GM23338 (cell line): ENCODE results near the gene SAC3D1. TPM values are rescaled to one million over a fixed set of nuclear protein-coding genes. Genes with fewer than 3 reads are reported as not detected.
A peak's percentile ranks its signal among the peaks of the same experiment; 100 is the strongest.

ENCODE experiments used
- ATAC-seq: fragments of 200-7000 bp; cut with Tn5 transposase; 3 replicates; pipeline ENCODE4 v1.9.1; 2020
- DNase-seq: peaks from one replicate; pipeline ENCODE4 v3.0.0-alpha.2; 2015; ENCODE audit warnings: low spot score
- H2AFZ ChIP-seq: fragments of 200-600 bp; sonication (generic); 2 replicates; pipeline ENCODE4 v1.8.0; 2016; ENCODE audit warnings: antibody characterized with exemption, mild to moderate bottlenecking, moderate library complexity
- H3F3A ChIP-seq: fragments of 200-600 bp; sonication (generic); replicated peaks from 2 replicates; pipeline ENCODE4 v1.8.0; 2017; ENCODE audit warnings: antibody characterized with exemption, mixed run types, low read depth
- H3K27ac ChIP-seq: fragments of 200-600 bp; sonication (generic); 2 replicates; pipeline ENCODE4 v1.6.1; 2016; ENCODE audit warnings: low read depth
- H3K27me3 ChIP-seq: fragments of 200-600 bp; sonication (generic); 2 replicates; pipeline ENCODE4 v1.8.0; 2016; ENCODE audit warnings: mild to moderate bottlenecking, mixed run types, moderate library complexity; ENCODE audit not compliant: insufficient read depth
- H3K36me3 ChIP-seq: fragments of 200-600 bp; sonication (generic); 2 replicates; pipeline ENCODE4 v1.8.0; 2016; ENCODE audit warnings: mild to moderate bottlenecking; ENCODE audit not compliant: insufficient read depth
- H3K4me1 ChIP-seq: fragments of 200-600 bp; sonication (generic); 2 replicates; pipeline ENCODE4 v1.8.0; 2016; ENCODE audit warnings: mild to moderate bottlenecking, moderate library complexity; ENCODE audit not compliant: insufficient read depth
- H3K4me2 ChIP-seq: fragments of 200-600 bp; sonication (generic); 2 replicates; pipeline ENCODE4 v1.7.1; 2017; ENCODE audit warnings: mixed run types
- H3K4me3 ChIP-seq: fragments of 200-600 bp; sonication (generic); 2 replicates; pipeline ENCODE4 v1.6.1; 2016; ENCODE audit warnings: mixed run types
- H3K79me2 ChIP-seq: fragments of 200-600 bp; sonication (generic); replicated peaks from 2 replicates; pipeline ENCODE4 v1.8.0; 2017; ENCODE audit warnings: mild to moderate bottlenecking; ENCODE audit not compliant: insufficient read depth
- H3K9me2 ChIP-seq: fragments of 200-600 bp; sonication (generic); 2 replicates; pipeline ENCODE4 v1.8.0; 2017; ENCODE audit not compliant: insufficient read depth
- H4K20me1 ChIP-seq: fragments of 200-600 bp; sonication (generic); replicated peaks from 2 replicates; pipeline ENCODE4 v1.8.0; 2017; ENCODE audit warnings: mild to moderate bottlenecking; ENCODE audit not compliant: insufficient read depth
- H3K27ac Mint-ChIP-seq: 2 replicates; pipeline ENCODE4 v1.8.0; 2020; ENCODE audit warnings: inconsistent platforms, mild to moderate bottlenecking, moderate library complexity, mixed read lengths
- H3K27me3 Mint-ChIP-seq: 3 replicates; pipeline ENCODE4 v1.8.0; 2022; ENCODE audit warnings: low read depth, mild to moderate bottlenecking, moderate library complexity, mixed read lengths, inconsistent platforms; ENCODE audit not compliant: insufficient read depth, poor library complexity
- H3K36me3 Mint-ChIP-seq: 3 replicates; pipeline ENCODE4 v1.8.0; 2021; ENCODE audit warnings: low read depth, mild to moderate bottlenecking, inconsistent platforms, moderate library complexity, mixed read lengths
- H3K4me1 Mint-ChIP-seq: 3 replicates; pipeline ENCODE4 v1.8.0; 2020; ENCODE audit warnings: mild to moderate bottlenecking, inconsistent platforms, mixed read lengths
- H3K4me3 Mint-ChIP-seq: 3 replicates; pipeline ENCODE4 v1.8.0; 2021; ENCODE audit warnings: moderate library complexity, mild to moderate bottlenecking, inconsistent platforms, mixed read lengths
- H3K9me3 Mint-ChIP-seq: 3 replicates; pipeline ENCODE4 v1.8.0; 2020; ENCODE audit warnings: moderate library complexity, mild to moderate bottlenecking, inconsistent platforms, mixed read lengths
- CREB1 ChIP-seq: fragments of 250-450 bp; sonication (Bioruptor Pico); IDR thresholded peaks from 2 replicates; pipeline ENCODE4 v1.5.0; 2020; ENCODE audit warnings: low read depth, mild to moderate bottlenecking, moderate library complexity
- EZH2phosphoT487 ChIP-seq: fragments of 200-600 bp; sonication (generic); IDR thresholded peaks from one replicate; pipeline ENCODE4 v1.8.1; 2018; ENCODE audit warnings: antibody characterized with exemption; ENCODE audit not compliant: unreplicated experiment
- NANOG ChIP-seq: IDR thresholded peaks from 2 replicates; pipeline ENCODE4 v1.6.1; 2016; ENCODE audit warnings: antibody characterized with exemption, borderline replicate concordance
- POLR2AphosphoS5 ChIP-seq: IDR thresholded peaks from 2 replicates; pipeline ENCODE4 v1.6.1; 2016; ENCODE audit warnings: antibody characterized with exemption, low read depth
- STAT1 ChIP-seq: IDR thresholded peaks from one replicate; pipeline ENCODE4 v1.6.1; 2016; ENCODE audit warnings: antibody characterized with exemption; ENCODE audit not compliant: unreplicated experiment
- ZNF114 ChIP-seq: fragments of 250-450 bp; sonication (Bioruptor Pico); IDR thresholded peaks from 2 replicates; pipeline ENCODE4 v1.5.0; 2020; ENCODE audit warnings: mild to moderate bottlenecking, moderate library complexity
- ZNF331 ChIP-seq: fragments of 250-450 bp; sonication (Bioruptor Pico); IDR thresholded peaks from 2 replicates; pipeline ENCODE4 v1.5.0; 2020; ENCODE audit warnings: low read depth, mild to moderate bottlenecking, moderate library complexity
- polyA plus RNA-seq: library from polyadenylated mRNA; unstranded; fragments of >200 nt; fragmentation: Nextera tagmentation; extraction: Ambion mirVana; gene quantifications from 2 replicates; pipeline ENCODE4 v1.2.1, GENCODE V29; 2016
- total RNA-seq: library from RNA; depleted of rRNA; stranded (reverse); fragments of >200 nt; shearing (Covaris generic); gene quantifications from 2 replicates; pipeline ENCODE4 v1.2.3, GENCODE V29; 2014
- TF ChIP-seq, protein P1 (sequence below): IDR thresholded peaks from one replicate; pipeline ENCODE4 v1.6.1; 2018; ENCODE audit warnings: antibody characterized with exemption; ENCODE audit not compliant: unreplicated experiment
- TF ChIP-seq, protein P2 (sequence below), 2 experiments: fragments of 200-600 bp in 1 of 2; sonication (generic) in 1 of 2; conservative IDR thresholded peaks; 2 replicates each; pipeline versions ENCODE4 v1.5.1 to v1.6.1; 2016 to 2017; ENCODE audit warnings: antibody characterized with exemption in 2 of 2, low read depth in 2 of 2, mild to moderate bottlenecking in 2 of 2, moderate library complexity in 1 of 2
- TF ChIP-seq, protein P3 (sequence below): IDR thresholded peaks from 2 replicates; pipeline ENCODE4 v1.6.1; 2016; ENCODE audit warnings: antibody characterized with exemption

SAC3D1 gene
- total and polyA plus RNA-seq, 2 experiments from 2014 or later, result 21.6 to 30.3 TPM

DNA sequence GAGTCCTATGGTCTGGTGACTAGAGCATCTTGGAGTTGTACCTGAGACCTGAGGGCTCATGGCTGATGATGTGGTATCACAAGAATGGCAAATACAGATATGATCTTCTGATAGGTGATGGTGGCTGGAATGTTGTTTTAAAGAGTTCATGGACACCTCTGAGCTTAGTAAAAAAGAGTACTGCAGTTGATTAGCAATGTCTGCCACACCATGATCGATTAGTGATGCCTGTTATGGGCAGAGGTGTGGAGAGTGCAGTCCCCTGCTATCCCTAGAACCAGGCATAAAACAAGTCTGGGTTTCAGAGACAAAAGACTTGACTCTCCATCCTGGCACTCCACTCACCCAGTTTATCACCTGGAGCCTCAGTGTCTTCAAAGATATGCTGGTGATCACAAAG, 42.9 kb upstream of the SAC3D1 start:
- H3K27me3 Mint-ChIP-seq, result peaks cover 8% of the 10 kb centered on the region
- H3K27ac Mint-ChIP-seq, result no peak overlapping the region
- peaks cover 11% of the 10 kb centered on the region for H3K4me1 ChIP-seq
- H3K4me3 ChIP-seq, result no peak overlapping the region
- H3K4me1 Mint-ChIP-seq, result peaks cover 14% of the 10 kb centered on the region
- H2AFZ ChIP-seq, result peak overlapping the region; percentile 9; the same call in 1 of the 2 replicates
- H3K4me2 ChIP-seq, result no peak overlapping the region
- H4K20me1 ChIP-seq, result no peaks in the 10 kb centered on the region
- no peak overlapping the region for H3K27ac ChIP-seq
- no peaks in the 10 kb centered on the region for H3F3A ChIP-seq
- no peaks in the 10 kb centered on the region for H3K79me2 ChIP-seq
- no peaks in the 10 kb centered on the region for H3K36me3 ChIP-seq
- TF ChIP-seq NANOG, result no peak
- DNase-seq, result peak; percentile 40
- H3K9me2 ChIP-seq, result no peaks in the 10 kb centered on the region
- no peaks in the 10 kb centered on the region for H3K27me3 ChIP-seq
- ATAC-seq, result no peak
- no peaks in the 10 kb centered on the region for H3K36me3 Mint-ChIP-seq
- no peaks in the 10 kb centered on the region for H3K9me3 Mint-ChIP-seq
- peak overlapping the region; percentile 53; the same call in 1 of the 3 replicates for H3K4me3 Mint-ChIP-seq

DNA sequence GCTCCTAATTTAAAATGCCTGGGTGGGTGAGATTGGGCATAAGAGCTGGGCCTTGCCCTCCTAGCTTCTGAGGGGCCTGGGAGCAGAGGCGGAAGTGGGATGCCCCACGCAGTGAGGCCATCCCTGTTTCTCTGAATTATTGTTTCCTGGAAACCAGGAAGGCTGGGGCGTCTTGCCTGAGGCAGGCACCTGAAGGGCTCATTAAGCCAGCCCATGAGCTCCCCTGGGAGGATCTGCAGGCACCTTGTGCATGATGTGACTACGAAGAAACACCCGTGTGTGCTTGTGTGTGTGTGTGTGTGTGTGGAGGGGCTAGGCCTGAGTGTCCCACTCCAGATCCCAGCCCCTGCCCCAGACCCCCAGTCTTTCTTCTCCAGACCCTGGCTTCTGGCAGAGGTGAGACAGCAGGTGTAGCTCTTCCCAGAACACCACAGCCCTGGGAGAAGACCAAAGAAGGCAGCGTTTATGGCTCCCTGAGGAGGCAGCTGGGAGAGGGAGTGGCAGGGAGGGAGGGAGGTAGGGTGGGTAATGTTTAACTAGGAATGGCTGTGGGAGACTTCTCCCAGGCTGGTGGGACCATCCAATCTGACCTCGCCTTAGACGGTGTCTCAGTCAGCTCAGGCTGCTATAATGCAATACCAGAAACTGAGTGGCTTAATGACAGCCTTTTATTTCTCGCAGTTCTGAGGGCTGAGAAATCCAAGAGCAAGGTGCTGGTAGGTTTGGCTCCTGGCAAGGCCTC, 42.1 kb upstream of the SAC3D1 start:
- H3K4me2 ChIP-seq, result no peak overlapping the region
- no peaks in the 10 kb centered on the region for H3K36me3 Mint-ChIP-seq
- H3K27ac ChIP-seq, result no peak overlapping the region
- H3K79me2 ChIP-seq, result no peaks in the 10 kb centered on the region
- H3K27me3 Mint-ChIP-seq, result peaks cover 12% of the 10 kb centered on the region
- no peaks in the 10 kb centered on the region for H3K36me3 ChIP-seq
- no peaks in the 10 kb centered on the region for H3K9me2 ChIP-seq
- H3K4me1 ChIP-seq, result peaks cover 11% of the 10 kb centered on the region
- H2AFZ ChIP-seq, result no peak overlapping the region
- no peaks in the 10 kb centered on the region for H3K9me3 Mint-ChIP-seq
- no peaks in the 10 kb centered on the region for H3F3A ChIP-seq
- no peak overlapping the region for H3K4me3 ChIP-seq
- H4K20me1 ChIP-seq, result no peaks in the 10 kb centered on the region
- DNase-seq (no peak), ATAC-seq (no peak)
- H3K27ac Mint-ChIP-seq, result no peak overlapping the region
- peaks cover 14% of the 10 kb centered on the region for H3K4me1 Mint-ChIP-seq
- no peak overlapping the region for H3K4me3 Mint-ChIP-seq
- H3K27me3 ChIP-seq, result no peaks in the 10 kb centered on the region
- TF ChIP-seq ZNF114 (no peak), STAT1 (no peak), ZNF331 (CRISPR knock-in tag) (no peak), CREB1 (CRISPR knock-in tag) (no peak), EZH2phosphoT487 (no peak), POLR2AphosphoS5 (no peak), NANOG (no peak)
- TF ChIP-seq, protein P1, sequence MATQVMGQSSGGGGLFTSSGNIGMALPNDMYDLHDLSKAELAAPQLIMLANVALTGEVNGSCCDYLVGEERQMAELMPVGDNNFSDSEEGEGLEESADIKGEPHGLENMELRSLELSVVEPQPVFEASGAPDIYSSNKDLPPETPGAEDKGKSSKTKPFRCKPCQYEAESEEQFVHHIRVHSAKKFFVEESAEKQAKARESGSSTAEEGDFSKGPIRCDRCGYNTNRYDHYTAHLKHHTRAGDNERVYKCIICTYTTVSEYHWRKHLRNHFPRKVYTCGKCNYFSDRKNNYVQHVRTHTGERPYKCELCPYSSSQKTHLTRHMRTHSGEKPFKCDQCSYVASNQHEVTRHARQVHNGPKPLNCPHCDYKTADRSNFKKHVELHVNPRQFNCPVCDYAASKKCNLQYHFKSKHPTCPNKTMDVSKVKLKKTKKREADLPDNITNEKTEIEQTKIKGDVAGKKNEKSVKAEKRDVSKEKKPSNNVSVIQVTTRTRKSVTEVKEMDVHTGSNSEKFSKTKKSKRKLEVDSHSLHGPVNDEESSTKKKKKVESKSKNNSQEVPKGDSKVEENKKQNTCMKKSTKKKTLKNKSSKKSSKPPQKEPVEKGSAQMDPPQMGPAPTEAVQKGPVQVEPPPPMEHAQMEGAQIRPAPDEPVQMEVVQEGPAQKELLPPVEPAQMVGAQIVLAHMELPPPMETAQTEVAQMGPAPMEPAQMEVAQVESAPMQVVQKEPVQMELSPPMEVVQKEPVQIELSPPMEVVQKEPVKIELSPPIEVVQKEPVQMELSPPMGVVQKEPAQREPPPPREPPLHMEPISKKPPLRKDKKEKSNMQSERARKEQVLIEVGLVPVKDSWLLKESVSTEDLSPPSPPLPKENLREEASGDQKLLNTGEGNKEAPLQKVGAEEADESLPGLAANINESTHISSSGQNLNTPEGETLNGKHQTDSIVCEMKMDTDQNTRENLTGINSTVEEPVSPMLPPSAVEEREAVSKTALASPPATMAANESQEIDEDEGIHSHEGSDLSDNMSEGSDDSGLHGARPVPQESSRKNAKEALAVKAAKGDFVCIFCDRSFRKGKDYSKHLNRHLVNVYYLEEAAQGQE, result no peak
- TF ChIP-seq, protein P2, sequence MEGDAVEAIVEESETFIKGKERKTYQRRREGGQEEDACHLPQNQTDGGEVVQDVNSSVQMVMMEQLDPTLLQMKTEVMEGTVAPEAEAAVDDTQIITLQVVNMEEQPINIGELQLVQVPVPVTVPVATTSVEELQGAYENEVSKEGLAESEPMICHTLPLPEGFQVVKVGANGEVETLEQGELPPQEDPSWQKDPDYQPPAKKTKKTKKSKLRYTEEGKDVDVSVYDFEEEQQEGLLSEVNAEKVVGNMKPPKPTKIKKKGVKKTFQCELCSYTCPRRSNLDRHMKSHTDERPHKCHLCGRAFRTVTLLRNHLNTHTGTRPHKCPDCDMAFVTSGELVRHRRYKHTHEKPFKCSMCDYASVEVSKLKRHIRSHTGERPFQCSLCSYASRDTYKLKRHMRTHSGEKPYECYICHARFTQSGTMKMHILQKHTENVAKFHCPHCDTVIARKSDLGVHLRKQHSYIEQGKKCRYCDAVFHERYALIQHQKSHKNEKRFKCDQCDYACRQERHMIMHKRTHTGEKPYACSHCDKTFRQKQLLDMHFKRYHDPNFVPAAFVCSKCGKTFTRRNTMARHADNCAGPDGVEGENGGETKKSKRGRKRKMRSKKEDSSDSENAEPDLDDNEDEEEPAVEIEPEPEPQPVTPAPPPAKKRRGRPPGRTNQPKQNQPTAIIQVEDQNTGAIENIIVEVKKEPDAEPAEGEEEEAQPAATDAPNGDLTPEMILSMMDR (conservative IDR thresholded peaks at IDR 0.05; ENCODE audit: low read depth in 2 of 2), result no peak
- TF ChIP-seq, protein P3, sequence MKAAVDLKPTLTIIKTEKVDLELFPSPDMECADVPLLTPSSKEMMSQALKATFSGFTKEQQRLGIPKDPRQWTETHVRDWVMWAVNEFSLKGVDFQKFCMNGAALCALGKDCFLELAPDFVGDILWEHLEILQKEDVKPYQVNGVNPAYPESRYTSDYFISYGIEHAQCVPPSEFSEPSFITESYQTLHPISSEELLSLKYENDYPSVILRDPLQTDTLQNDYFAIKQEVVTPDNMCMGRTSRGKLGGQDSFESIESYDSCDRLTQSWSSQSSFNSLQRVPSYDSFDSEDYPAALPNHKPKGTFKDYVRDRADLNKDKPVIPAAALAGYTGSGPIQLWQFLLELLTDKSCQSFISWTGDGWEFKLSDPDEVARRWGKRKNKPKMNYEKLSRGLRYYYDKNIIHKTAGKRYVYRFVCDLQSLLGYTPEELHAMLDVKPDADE, result no peak
